GM12878 (cell line): ENCODE results near the gene TXNRD1. TPM values are rescaled to one million over a fixed set of nuclear protein-coding genes. Genes with fewer than 3 reads are reported as not detected.

Experiments used
- ATAC-seq: fragments of 200-7000 bp; cut with Tn5 transposase; 3 replicates; pipeline ENCODE4 v1.9.1; 2020; ENCODE audit warnings: mild to moderate bottlenecking, moderate library complexity
- BruUV-seq: library from RNA; stranded (reverse); fragments of 400-500 nt; replicated peaks from 2 replicates; lab custom pipeline; 2021; lab: Mats Ljungman, UMichigan
- CTCF ChIA-PET: fragments of 300-600 bp; sonication (Branson Sonifier 250); formaldehyde crosslinking; extraction: SDS; loops from one replicate; lab custom pipeline; 2021; ENCODE audit warnings: inconsistent platforms; lab: Yijun Ruan, JAX
- POLR2A ChIA-PET: fragments of 350-600 bp; formaldehyde crosslinking; extraction: SDS; loops from one replicate; lab custom pipeline; 2021; ENCODE audit warnings: inconsistent platforms; lab: Charles Lee
- RAD21 ChIA-PET: fragments of 300-600 bp; sonication (Branson Sonifier 250); formaldehyde crosslinking; loops from one replicate; lab custom pipeline; 2023; ENCODE audit warnings: antibody characterized with exemption; ENCODE audit not compliant: unreplicated experiment; lab: Charles Lee
- SMC1A ChIA-PET: fragments of 300-600 bp; sonication (Branson Sonifier 250); formaldehyde crosslinking; loops from one replicate; lab custom pipeline; 2023; ENCODE audit not compliant: unreplicated experiment, uncharacterized antibody; lab: Charles Lee
- DNase-seq: peaks from one replicate; pipeline ENCODE4 v3.0.0-alpha.2; 2011; ENCODE audit warnings: low read depth, low spot score
- FAIRE-seq: peaks from 3 replicates; lab custom pipeline; 2011; peaks lifted over from hg19 to GRCh38; lab: Jason Lieb, UNC
- H2AFZ ChIP-seq: 2 replicates; pipeline ENCODE4 v1.6.0; 2011; ENCODE audit warnings: low read depth, low read length, control low read depth; ENCODE audit not compliant: control insufficient read depth
- H3K27ac ChIP-seq: 2 replicates; pipeline ENCODE4 v1.5.1; 2011; ENCODE audit warnings: control low read depth; ENCODE audit not compliant: control insufficient read depth, insufficient read depth
- H3K27me3 ChIP-seq, 2 experiments: replicated peaks in 1 of 2; 2 replicates each; pipeline versions ENCODE4 v1.6.0 to v1.6.1; 2011; ENCODE audit warnings: low read length in 1 of 2; ENCODE audit not compliant: control insufficient read depth in 2 of 2, insufficient read depth in 2 of 2
- H3K36me3 ChIP-seq, 2 experiments: 2 replicates each; pipeline ENCODE4 v1.5.1; 2011; ENCODE audit warnings: low read length in 1 of 2; ENCODE audit not compliant: control insufficient read depth in 2 of 2, insufficient read depth in 2 of 2
- H3K4me1 ChIP-seq: 2 replicates; pipeline ENCODE4 v1.6.1; 2011; ENCODE audit warnings: mild to moderate bottlenecking, low read length, moderate library complexity, mixed read lengths; ENCODE audit not compliant: control insufficient read depth, insufficient read depth
- H3K4me2 ChIP-seq: 2 replicates; pipeline ENCODE4 v1.6.0; 2011; ENCODE audit warnings: control low read depth; ENCODE audit not compliant: control insufficient read depth, insufficient read depth
- H3K4me3 ChIP-seq: fragments of 200-600 bp; sonication (generic); 2 replicates; pipeline ENCODE4 v1.5.1; 2016
- H3K79me2 ChIP-seq: 2 replicates; pipeline ENCODE4 v1.6.0; 2011; ENCODE audit warnings: low read length; ENCODE audit not compliant: control insufficient read depth, insufficient read depth
- H3K9ac ChIP-seq: 2 replicates; pipeline ENCODE4 v1.8.0; 2011; ENCODE audit warnings: low read length, control low read depth, mixed read lengths; ENCODE audit not compliant: control insufficient read depth, insufficient read depth
- H3K9me3 ChIP-seq: replicated peaks from 3 replicates; pipeline ENCODE4 v1.5.1; 2011; ENCODE audit warnings: mild to moderate bottlenecking, low read length; ENCODE audit not compliant: control insufficient read depth, insufficient read depth
- H4K20me1 ChIP-seq: 2 replicates; pipeline ENCODE4 v1.6.0; 2011; ENCODE audit not compliant: control insufficient read depth, insufficient read depth
- EGR1 ChIP-seq, 2 experiments: IDR thresholded peaks; 1 replicate in 1 of 2; 2 replicates in 1 of 2; pipeline ENCODE4 v1.6.1; 2011 to 2012; ENCODE audit warnings: low read depth in 2 of 2, low read length in 2 of 2, borderline replicate concordance in 1 of 2, mild to moderate bottlenecking in 1 of 2, moderate library complexity in 1 of 2
- ESRRA ChIP-seq: IDR thresholded peaks from 2 replicates; pipeline ENCODE4 v1.6.1; 2012; ENCODE audit warnings: mild to moderate bottlenecking, low read length, improper control_type of control experiment
- MEF2B ChIP-seq: fragments of 450-650 bp; IDR thresholded peaks from 2 replicates; pipeline ENCODE4 v1.6.1; 2018; ENCODE audit warnings: mild to moderate bottlenecking, moderate library complexity; ENCODE audit not compliant: partially characterized antibody, poor library complexity, severe bottlenecking
- MTA3 ChIP-seq: IDR thresholded peaks from 2 replicates; pipeline ENCODE4 v1.6.1; 2012; ENCODE audit warnings: low read length, inconsistent platforms, borderline replicate concordance
- MYB ChIP-seq: fragments of 150-350 bp; IDR thresholded peaks from 2 replicates; pipeline ENCODE4 v1.6.1; 2014; ENCODE audit warnings: mild to moderate bottlenecking, low read depth, low read length, borderline replicate concordance
- NFYA ChIP-seq: IDR thresholded peaks from 2 replicates; pipeline ENCODE4 v1.6.1; 2011; ENCODE audit warnings: low read depth, mild to moderate bottlenecking, low read length, improper control_type of control experiment, borderline replicate concordance
- NR2C2 ChIP-seq: IDR thresholded peaks from 2 replicates; pipeline ENCODE4 v1.6.1; 2011; ENCODE audit warnings: borderline replicate concordance, low read depth; ENCODE audit not compliant: control insufficient read depth, insufficient read length
- POLR2AphosphoS2 ChIP-seq: IDR thresholded peaks from 2 replicates; pipeline ENCODE4 v1.6.1; 2011; ENCODE audit warnings: low read depth, mild to moderate bottlenecking, low read length, improper control_type of control experiment, moderate library complexity
- RUNX3 ChIP-seq: IDR thresholded peaks from 2 replicates; pipeline ENCODE4 v1.6.1; 2012; ENCODE audit warnings: low read length, inconsistent platforms
- SMAD1 ChIP-seq: fragments of 450-650 bp; IDR thresholded peaks from 2 replicates; pipeline ENCODE4 v1.6.1; 2018; ENCODE audit warnings: mild to moderate bottlenecking, low read depth; ENCODE audit not compliant: partially characterized antibody
- STAT3 ChIP-seq: IDR thresholded peaks from 2 replicates; pipeline ENCODE4 v1.6.1; 2011; ENCODE audit warnings: low read depth, low read length, improper control_type of control experiment
- TBL1XR1 ChIP-seq: IDR thresholded peaks from 2 replicates; pipeline ENCODE4 v1.6.1; 2012; ENCODE audit warnings: low read depth, low read length, improper control_type of control experiment
- WGBS: methylation state at CpG from one replicate; pipeline ENCODE4 v1.1.6; 2016; ENCODE audit warnings: low lambda C conversion rate; ENCODE audit not compliant: insufficient replicate concordance, insufficient coverage; ENCODE audit errors: missing lambda C conversion rate; 5-methylcytosine and 5-hydroxymethylcytosine counted together
- in situ Hi-C: fragments of 300-500 bp; cut with MboI; formaldehyde crosslinking; loops from 9 replicates; pipeline ENCODE4 v1.14.3; 2018; ENCODE audit warnings: mixed read lengths
- intact Hi-C: fragments of 100-400 bp; cut with micrococcal nuclease; formaldehyde crosslinking; loops from one replicate; pipeline ENCODE4 v1.14.2; 2022; ENCODE audit not compliant: unreplicated experiment
- polyA plus RNA-seq, 11 experiments: library from polyadenylated mRNA; depleted of rRNA in 4 of 11; unstranded in 6 of 11; stranded (reverse) in 5 of 11; fragments of >200 nt; fragmentation: Nextera tagmentation in 4 of 11; fragmentation: Illumina TruSeq in 1 of 11; extraction: Ambion mirVana in 4 of 11; extraction: Trizol in 1 of 11; gene quantifications; 1 replicate in 1 of 11; 2 replicates in 10 of 11; pipeline versions ENCODE4 v1.2.1 to v1.2.3, GENCODE V29; 2011 to 2016; ENCODE audit warnings: inconsistent platforms in 2 of 11, missing spikeins in 2 of 11, low read depth in 1 of 11
- total RNA-seq, 4 experiments: library from RNA; depleted of rRNA in 3 of 4; stranded (reverse); fragments of >200 nt in 3 of 4; fragmentation: Illumina TruSeq in 1 of 4; extraction: Trizol in 1 of 4; gene quantifications; 2 replicates each; pipeline versions ENCODE4 v1.2.1 to v1.2.3, GENCODE V29; 2013 to 2021
- TF ChIP-seq, protein P1 (sequence below): fragments of 450-650 bp; IDR thresholded peaks from 2 replicates; pipeline ENCODE4 v1.6.1; 2018; ENCODE audit warnings: mild to moderate bottlenecking, low read depth, moderate library complexity; ENCODE audit not compliant: partially characterized antibody
- TF ChIP-seq, protein P2 (sequence below): IDR thresholded peaks from 2 replicates; pipeline ENCODE4 v1.6.1; 2011; ENCODE audit warnings: low read depth, low read length, improper control_type of control experiment, borderline replicate concordance
- TF ChIP-seq, protein P3 (sequence below): fragments of 450-650 bp; IDR thresholded peaks from 2 replicates; pipeline ENCODE4 v1.6.1; 2017; ENCODE audit warnings: low read depth, mild to moderate bottlenecking, moderate library complexity

The TXNRD1 gene
- total and polyA plus RNA-seq, 10 of the 15 experiments (the other 5 are each of a cell fraction or from before 2014, with no cell fraction given): 52.6 to 84.6 (median 67.8) TPM

DNA sequence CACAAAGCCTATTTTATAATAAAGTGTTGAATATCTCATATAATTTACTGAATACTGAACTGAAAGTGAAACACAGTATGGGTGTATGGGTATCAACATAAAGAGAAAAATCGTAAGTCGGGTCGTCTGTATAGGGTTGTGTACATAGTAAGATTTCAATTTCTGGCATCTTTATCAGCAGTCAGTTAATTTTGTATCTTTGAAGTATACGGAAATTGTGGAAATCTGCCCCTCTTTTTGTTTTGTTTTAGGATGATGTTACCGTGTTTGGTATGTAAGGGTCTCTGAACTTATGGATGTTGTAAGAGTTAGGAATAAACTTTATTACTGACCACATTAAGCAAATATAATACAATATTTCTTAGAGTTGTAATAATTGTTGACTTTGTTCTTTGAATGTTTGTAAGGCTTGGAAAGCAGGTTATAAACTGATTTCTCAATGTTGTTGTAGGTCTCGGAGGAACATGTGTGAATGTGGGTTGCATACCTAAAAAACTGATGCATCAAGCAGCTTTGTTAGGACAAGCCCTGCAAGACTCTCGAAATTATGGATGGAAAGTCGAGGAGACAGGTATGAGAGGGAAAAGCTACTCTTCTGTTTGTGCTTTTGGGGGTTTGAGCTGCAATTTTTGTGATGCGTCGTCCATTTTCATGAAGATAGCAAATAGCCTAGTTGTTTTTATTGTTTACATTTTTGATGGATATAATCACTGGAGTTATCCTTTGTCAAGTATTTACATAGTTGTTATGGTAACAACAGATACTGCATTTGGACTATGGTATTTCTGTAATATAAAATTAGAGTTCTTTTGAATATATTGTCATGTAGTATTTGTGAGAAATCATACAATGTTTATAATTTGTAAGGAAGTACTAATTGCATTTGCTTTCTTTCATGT lies 100.0 kb downstream of the TXNRD1 start:
- H3K79me2 ChIP-seq: peaks cover 2% of the 10 kb centered on the region
- ChIA-PET SMC1A (no interaction called here), RAD21 (no interaction called here), POLR2A (no interaction called here), CTCF (no interaction called here)
- ATAC-seq (no peak), FAIRE-seq (no peak), DNase-seq (no peak)
- H3K9me3 ChIP-seq: no peaks in the 10 kb centered on the region
- BruUV-seq: no TSS peak
- H3K36me3 ChIP-seq: peaks cover 11 to 38% of the 10 kb centered on the region in 2 experiments
- no peak overlapping the region for H3K4me3 ChIP-seq
- H4K20me1 ChIP-seq: no peaks in the 10 kb centered on the region
- H3K27me3 ChIP-seq: no peaks in the 10 kb centered on the region
- in situ Hi-C loops: no loop called here
- no peak overlapping the region for H3K4me2 ChIP-seq
- no peak overlapping the region for H3K9ac ChIP-seq
- no peaks in the 10 kb centered on the region for H3K4me1 ChIP-seq
- WGBS: 90% methylated on average over 10 of the region's 10 CpGs
- TF ChIP-seq MYB (no peak), NR2C2 (no peak), STAT3 (no peak), TBL1XR1 (no peak), MEF2B (no peak), RUNX3 (no peak), ESRRA (no peak), NFYA (no peak), POLR2AphosphoS2 (no peak), SMAD1 (no peak), MTA3 (no peak), EGR1 (IDR thresholded peaks at IDR 0.05; ENCODE audit: borderline replicate concordance in 1 of 2, low read depth in 2 of 2, low read length in 2 of 2) (no peak)
- TF ChIP-seq, protein P1, sequence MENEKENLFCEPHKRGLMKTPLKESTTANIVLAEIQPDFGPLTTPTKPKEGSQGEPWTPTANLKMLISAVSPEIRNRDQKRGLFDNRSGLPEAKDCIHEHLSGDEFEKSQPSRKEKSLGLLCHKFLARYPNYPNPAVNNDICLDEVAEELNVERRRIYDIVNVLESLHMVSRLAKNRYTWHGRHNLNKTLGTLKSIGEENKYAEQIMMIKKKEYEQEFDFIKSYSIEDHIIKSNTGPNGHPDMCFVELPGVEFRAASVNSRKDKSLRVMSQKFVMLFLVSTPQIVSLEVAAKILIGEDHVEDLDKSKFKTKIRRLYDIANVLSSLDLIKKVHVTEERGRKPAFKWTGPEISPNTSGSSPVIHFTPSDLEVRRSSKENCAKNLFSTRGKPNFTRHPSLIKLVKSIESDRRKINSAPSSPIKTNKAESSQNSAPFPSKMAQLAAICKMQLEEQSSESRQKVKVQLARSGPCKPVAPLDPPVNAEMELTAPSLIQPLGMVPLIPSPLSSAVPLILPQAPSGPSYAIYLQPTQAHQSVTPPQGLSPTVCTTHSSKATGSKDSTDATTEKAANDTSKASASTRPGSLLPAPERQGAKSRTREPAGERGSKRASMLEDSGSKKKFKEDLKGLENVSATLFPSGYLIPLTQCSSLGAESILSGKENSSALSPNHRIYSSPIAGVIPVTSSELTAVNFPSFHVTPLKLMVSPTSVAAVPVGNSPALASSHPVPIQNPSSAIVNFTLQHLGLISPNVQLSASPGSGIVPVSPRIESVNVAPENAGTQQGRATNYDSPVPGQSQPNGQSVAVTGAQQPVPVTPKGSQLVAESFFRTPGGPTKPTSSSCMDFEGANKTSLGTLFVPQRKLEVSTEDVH: no peak
- TF ChIP-seq, protein P2, sequence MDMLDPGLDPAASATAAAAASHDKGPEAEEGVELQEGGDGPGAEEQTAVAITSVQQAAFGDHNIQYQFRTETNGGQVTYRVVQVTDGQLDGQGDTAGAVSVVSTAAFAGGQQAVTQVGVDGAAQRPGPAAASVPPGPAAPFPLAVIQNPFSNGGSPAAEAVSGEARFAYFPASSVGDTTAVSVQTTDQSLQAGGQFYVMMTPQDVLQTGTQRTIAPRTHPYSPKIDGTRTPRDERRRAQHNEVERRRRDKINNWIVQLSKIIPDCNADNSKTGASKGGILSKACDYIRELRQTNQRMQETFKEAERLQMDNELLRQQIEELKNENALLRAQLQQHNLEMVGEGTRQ: no peak
- TF ChIP-seq, protein P3, sequence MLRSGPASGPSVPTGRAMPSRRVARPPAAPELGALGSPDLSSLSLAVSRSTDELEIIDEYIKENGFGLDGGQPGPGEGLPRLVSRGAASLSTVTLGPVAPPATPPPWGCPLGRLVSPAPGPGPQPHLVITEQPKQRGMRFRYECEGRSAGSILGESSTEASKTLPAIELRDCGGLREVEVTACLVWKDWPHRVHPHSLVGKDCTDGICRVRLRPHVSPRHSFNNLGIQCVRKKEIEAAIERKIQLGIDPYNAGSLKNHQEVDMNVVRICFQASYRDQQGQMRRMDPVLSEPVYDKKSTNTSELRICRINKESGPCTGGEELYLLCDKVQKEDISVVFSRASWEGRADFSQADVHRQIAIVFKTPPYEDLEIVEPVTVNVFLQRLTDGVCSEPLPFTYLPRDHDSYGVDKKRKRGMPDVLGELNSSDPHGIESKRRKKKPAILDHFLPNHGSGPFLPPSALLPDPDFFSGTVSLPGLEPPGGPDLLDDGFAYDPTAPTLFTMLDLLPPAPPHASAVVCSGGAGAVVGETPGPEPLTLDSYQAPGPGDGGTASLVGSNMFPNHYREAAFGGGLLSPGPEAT: no peak
- no peak overlapping the region for H3K27ac ChIP-seq
- intact Hi-C loops: no loop called here
- no peak overlapping the region for H2AFZ ChIP-seq
